ENCODE data around the gene ADAMTS19.

DNA sequence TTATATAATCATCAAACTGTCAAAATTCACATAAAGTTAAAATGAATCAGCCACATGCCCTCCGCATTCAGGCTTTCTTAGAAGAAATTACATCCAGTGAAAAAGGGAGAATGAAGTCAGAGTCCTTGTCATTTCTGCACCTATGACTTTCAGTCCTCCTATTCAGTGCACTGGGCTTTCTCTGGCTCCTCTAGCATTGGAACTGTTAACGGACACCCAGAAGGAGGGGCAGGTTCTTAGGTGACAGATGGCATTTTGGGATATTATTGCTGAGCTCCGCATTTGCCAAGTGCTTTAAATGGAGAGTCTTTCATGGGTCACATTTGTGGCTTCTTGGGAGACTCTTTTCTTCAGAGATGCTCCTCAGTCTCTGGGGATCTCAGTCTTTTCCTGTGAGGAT lies 40.0 kb downstream of the ADAMTS19 start:
- no peak for TF ChIP-seq POLR2A (IDR thresholded peaks at IDR 0.05)
- no peak for TF ChIP-seq CTCF (IDR thresholded peaks at IDR 0.05)

Data from tibial nerve (tissue), 3 donors.